OCI-LY7 (cell line): ENCODE results near the gene UQCR10. TPM values are rescaled to one million over a fixed set of nuclear protein-coding genes. Genes with fewer than 3 reads are reported as not detected.

Experiments used
- BruUV-seq: library from RNA; stranded (reverse); fragments of 400-500 nt; replicated peaks from 2 replicates; lab custom pipeline; 2021; lab: Mats Ljungman, UMichigan
- CTCF ChIA-PET: fragments of 300-600 bp; sonication (Branson Sonifier 250); formaldehyde crosslinking; loops from one replicate; lab custom pipeline; 2022; ENCODE audit warnings: antibody characterized with exemption; ENCODE audit not compliant: unreplicated experiment; lab: Charles Lee
- POLR2A ChIA-PET: fragments of 300-600 bp; sonication (Branson Sonifier 250); formaldehyde crosslinking; loops from one replicate; lab custom pipeline; 2022; ENCODE audit warnings: antibody characterized with exemption; lab: Charles Lee
- DNase-seq: peaks from one replicate; pipeline ENCODE4 v3.0.0-alpha.2; 2015; ENCODE audit warnings: low spot score
- H2AFZ ChIP-seq: fragments of 200-600 bp; sonication (generic), shearing (Covaris generic); 2 replicates; pipeline ENCODE4 v1.6.1; 2014; ENCODE audit warnings: mild to moderate bottlenecking, antibody characterized with exemption, low read length, moderate library complexity
- H3K27ac ChIP-seq: fragments of 200-600 bp; sonication (generic); 2 replicates; pipeline ENCODE4 v1.5.1; 2014; ENCODE audit warnings: mixed run types, low read depth, mild to moderate bottlenecking, moderate library complexity, low read length, inconsistent platforms; ENCODE audit not compliant: poor library complexity, severe bottlenecking
- H3K36me3 ChIP-seq: fragments of 200-600 bp; sonication (generic); 2 replicates; pipeline ENCODE4 v1.6.1; 2014; ENCODE audit warnings: mild to moderate bottlenecking, antibody characterized with exemption, low read length, moderate library complexity, mixed read lengths; ENCODE audit not compliant: insufficient read depth
- H3K4me1 ChIP-seq: fragments of 200-600 bp; sonication (generic); 2 replicates; pipeline ENCODE4 v1.5.1; 2014; ENCODE audit warnings: mild to moderate bottlenecking, low read length; ENCODE audit not compliant: insufficient read depth, poor library complexity, severe bottlenecking
- H3K4me2 ChIP-seq: fragments of 200-600 bp; sonication (generic); 2 replicates; pipeline ENCODE4 v1.6.1; 2014; ENCODE audit warnings: mild to moderate bottlenecking, low read length
- H3K4me3 ChIP-seq: fragments of 200-600 bp; sonication (generic); 2 replicates; pipeline ENCODE4 v1.5.1; 2014; ENCODE audit warnings: mild to moderate bottlenecking, low read depth, low read length; ENCODE audit not compliant: poor library complexity, severe bottlenecking
- H3K79me2 ChIP-seq: fragments of 200-600 bp; sonication (generic); 2 replicates; pipeline ENCODE4 v1.6.1; 2016; ENCODE audit warnings: low read depth, mild to moderate bottlenecking, low read length, moderate library complexity, mixed read lengths; ENCODE audit not compliant: insufficient read depth
- H3K9me2 ChIP-seq: fragments of 200-600 bp; sonication (generic); 2 replicates; pipeline ENCODE4 v1.6.1; 2016; ENCODE audit warnings: mild to moderate bottlenecking, low read length, mixed read lengths; ENCODE audit not compliant: insufficient read depth
- H3K9me3 ChIP-seq: fragments of 200-600 bp; sonication (generic); 2 replicates; pipeline ENCODE4 v1.6.1; 2014; ENCODE audit warnings: mild to moderate bottlenecking, mixed run types, low read length, mixed read lengths
- H4K20me1 ChIP-seq: fragments of 200-600 bp; sonication (generic); 2 replicates; pipeline ENCODE4 v1.6.1; 2014; ENCODE audit warnings: mild to moderate bottlenecking, antibody characterized with exemption, low read length, moderate library complexity, mixed read lengths; ENCODE audit not compliant: insufficient read depth
- CTCF ChIP-seq: fragments of 200-600 bp; sonication (generic); conservative IDR thresholded peaks from 2 replicates; pipeline ENCODE4 v1.5.1; 2014; ENCODE audit warnings: mild to moderate bottlenecking, antibody characterized with exemption, low read length, moderate library complexity, mixed read lengths
- EZH2phosphoT487 ChIP-seq: fragments of 200-600 bp; sonication (generic); IDR thresholded peaks from 2 replicates; pipeline ENCODE4 v1.6.1; 2018; ENCODE audit warnings: low read depth, borderline replicate concordance, mild to moderate bottlenecking, mixed run types, antibody characterized with exemption, low read length, moderate library complexity, mixed read lengths
- intact Hi-C: fragments of 100-400 bp; cut with micrococcal nuclease; formaldehyde crosslinking; loops from one replicate; pipeline ENCODE4 v1.10.0; 2022; ENCODE audit not compliant: unreplicated experiment
- total RNA-seq, 2 experiments: library from RNA; depleted of rRNA in 1 of 2; stranded (reverse); fragments of >200 nt in 1 of 2; shearing (Covaris generic) in 1 of 2; gene quantifications; 2 replicates each; pipeline ENCODE4 v1.2.3, GENCODE V29; 2014 to 2022

UQCR10 gene
- total RNA-seq, 2 experiments from 2014 or later: 104 to 108 TPM

GRCh38 chr22:29720811-29721323 is 46.3 kb upstream of the UQCR10 start:
- H3K79me2 ChIP-seq: no peaks in the 10 kb centered on the region
- no peak for DNase-seq
- H4K20me1 ChIP-seq: no peaks in the 10 kb centered on the region
- ChIA-PET CTCF (no interaction called here), POLR2A (no interaction called here)
- BruUV-seq: no TSS peak
- H3K36me3 ChIP-seq: no peaks in the 10 kb centered on the region
- TF ChIP-seq CTCF (no peak), EZH2phosphoT487 (no peak)
- H3K9me3 ChIP-seq: no peaks in the 10 kb centered on the region
- no peaks in the 10 kb centered on the region for H3K9me2 ChIP-seq
- H3K27ac ChIP-seq: no peak overlapping the region
- H2AFZ ChIP-seq: no peak overlapping the region
- H3K4me3 ChIP-seq: no peak overlapping the region
- no peak overlapping the region for H3K4me2 ChIP-seq
- intact Hi-C loops: no loop called here
- H3K4me1 ChIP-seq: no peaks in the 10 kb centered on the region

- Histone ChIP-seq H3K4me1 (no peaks in the 10 kb centered on the region), H3K36me3 (no peaks in the 10 kb centered on the region), H3K4me2 (no peak overlapping the region), H3K9me3 (no peaks in the 10 kb centered on the region), H3K79me2 (no peaks in the 10 kb centered on the region), H2AFZ (no peak overlapping the region), H3K4me3 (no peak overlapping the region), H3K27ac (no peak overlapping the region), H4K20me1 (no peaks in the 10 kb centered on the region), H3K9me2 (no peaks in the 10 kb centered on the region)
- ChIA-PET POLR2A (no interaction called here), CTCF (no interaction called here)
- TF ChIP-seq EZH2phosphoT487: no peak
- TF ChIP-seq CTCF: no peak
- DNase-seq: no peak
- BruUV-seq: no TSS peak
- intact Hi-C loops: no loop called here
Observed at GRCh38 chr22:29722151-29722550, 45.0 kb upstream of the UQCR10 start.

GRCh38 chr22:29722587-29722986 is 44.6 kb upstream of the UQCR10 start:
- H3K9me3 ChIP-seq: no peaks in the 10 kb centered on the region
- DNase-seq: no peak
- no peaks in the 10 kb centered on the region for H4K20me1 ChIP-seq
- POLR2A ChIA-PET: no interaction called here
- no peaks in the 10 kb centered on the region for H3K79me2 ChIP-seq
- intact Hi-C loops: no loop called here
- H3K4me3 ChIP-seq: no peak overlapping the region
- no peak overlapping the region for H3K27ac ChIP-seq
- H3K9me2 ChIP-seq: no peaks in the 10 kb centered on the region
- H2AFZ ChIP-seq: no peak overlapping the region
- H3K36me3 ChIP-seq: no peaks in the 10 kb centered on the region
- no TSS peak for BruUV-seq
- no peaks in the 10 kb centered on the region for H3K4me1 ChIP-seq
- TF ChIP-seq EZH2phosphoT487 (no peak), CTCF (no peak)
- H3K4me2 ChIP-seq: no peak overlapping the region
- CTCF ChIA-PET: interaction anchor here (1.1 kb wide), 1 partner anchor 21 kb away, joined by 3 read pairs; no protein-coding TSS in a partner anchor
